ENCODE measurements around the gene FBLIM1. TPM values are rescaled to one million over a fixed set of nuclear protein-coding genes. Genes with fewer than 3 reads are reported as not detected.

Gene FBLIM1
- total and polyA plus RNA-seq, 3 donors from 2014 or later, result 23.3 to 52.5 (median 32.8) TPM

DNA sequence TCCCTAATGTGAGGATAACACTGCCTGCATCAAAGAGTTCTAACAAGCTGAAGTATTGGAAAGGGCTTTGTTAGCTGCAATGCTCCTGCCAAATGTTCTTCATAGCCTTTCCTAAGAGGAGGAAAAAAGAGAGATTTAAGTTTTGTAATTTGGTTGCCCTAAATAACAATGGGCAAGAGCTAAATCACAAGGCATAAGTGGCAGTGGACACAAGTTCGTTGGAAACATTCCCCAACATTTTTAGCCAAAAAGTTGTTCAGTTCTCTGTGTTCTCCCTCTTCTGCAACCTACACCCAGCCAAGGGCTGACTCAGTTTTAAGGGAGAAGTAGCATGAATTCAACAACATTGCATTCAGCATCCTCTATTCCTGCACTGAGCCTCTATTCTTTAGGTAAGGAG lies 51.5 kb downstream of the FBLIM1 start:
- TF ChIP-seq, protein P1, sequence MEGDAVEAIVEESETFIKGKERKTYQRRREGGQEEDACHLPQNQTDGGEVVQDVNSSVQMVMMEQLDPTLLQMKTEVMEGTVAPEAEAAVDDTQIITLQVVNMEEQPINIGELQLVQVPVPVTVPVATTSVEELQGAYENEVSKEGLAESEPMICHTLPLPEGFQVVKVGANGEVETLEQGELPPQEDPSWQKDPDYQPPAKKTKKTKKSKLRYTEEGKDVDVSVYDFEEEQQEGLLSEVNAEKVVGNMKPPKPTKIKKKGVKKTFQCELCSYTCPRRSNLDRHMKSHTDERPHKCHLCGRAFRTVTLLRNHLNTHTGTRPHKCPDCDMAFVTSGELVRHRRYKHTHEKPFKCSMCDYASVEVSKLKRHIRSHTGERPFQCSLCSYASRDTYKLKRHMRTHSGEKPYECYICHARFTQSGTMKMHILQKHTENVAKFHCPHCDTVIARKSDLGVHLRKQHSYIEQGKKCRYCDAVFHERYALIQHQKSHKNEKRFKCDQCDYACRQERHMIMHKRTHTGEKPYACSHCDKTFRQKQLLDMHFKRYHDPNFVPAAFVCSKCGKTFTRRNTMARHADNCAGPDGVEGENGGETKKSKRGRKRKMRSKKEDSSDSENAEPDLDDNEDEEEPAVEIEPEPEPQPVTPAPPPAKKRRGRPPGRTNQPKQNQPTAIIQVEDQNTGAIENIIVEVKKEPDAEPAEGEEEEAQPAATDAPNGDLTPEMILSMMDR (IDR thresholded peaks at IDR 0.05), result no peak
- no peak for TF ChIP-seq POLR2A (IDR thresholded peaks at IDR 0.05)
- Histone ChIP-seq H3K4me1 (peaks cover 5% of the 10 kb centered on the region), H3K27me3 (no peaks in the 10 kb centered on the region), H3K4me3 (no peak overlapping the region), H3K36me3 (ENCODE audit: low read depth, missing control alignments) (no peaks in the 10 kb centered on the region), H3K9me3 (no peaks in the 10 kb centered on the region), H3K27ac (peak overlapping the region in 1 of 2 donors; percentile 48)
- no peak for DNase-seq
- intact Hi-C loops (cut with DNase I; ENCODE audit: low total_unique reads), result no loop called here
- WGBS, 2 donors, result 45 to 50% methylated on average over 1 of the region's 1 CpG

DNA sequence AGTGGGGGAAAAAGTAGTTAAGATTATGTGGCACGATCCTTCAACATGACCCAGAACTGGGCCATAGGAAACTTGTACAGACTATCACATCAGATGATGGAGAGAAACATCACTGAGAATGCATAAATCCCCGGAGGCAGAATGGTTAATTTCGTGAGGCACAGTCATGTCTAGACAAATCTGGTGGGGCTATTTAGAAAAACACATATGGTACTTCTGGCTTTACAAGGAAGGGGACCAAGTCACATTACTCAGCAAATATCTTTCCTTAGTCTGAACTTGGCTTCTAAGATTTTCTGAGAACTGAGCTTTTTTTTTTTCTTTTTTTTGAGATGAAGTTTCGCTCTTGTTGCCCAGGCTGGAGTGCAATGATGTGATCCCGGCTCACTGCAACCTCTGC lies 58.1 kb downstream of the FBLIM1 start:
- no peak for DNase-seq
- Histone ChIP-seq H3K27ac (no peak overlapping the region), H3K4me3 (no peak overlapping the region), H3K27me3 (no peaks in the 10 kb centered on the region), H3K36me3 (ENCODE audit: low read depth, missing control alignments) (no peaks in the 10 kb centered on the region), H3K4me1 (peaks cover 5% of the 10 kb centered on the region), H3K9me3 (no peaks in the 10 kb centered on the region)
- intact Hi-C loops (cut with DNase I; ENCODE audit: low total_unique reads), result no loop called here
- 70 to 85% methylated on average over 5 of the region's 5 CpGs for WGBS, 2 donors
- no peak for TF ChIP-seq POLR2A (IDR thresholded peaks at IDR 0.05)
- TF ChIP-seq, protein P1 (IDR thresholded peaks at IDR 0.05), result no peak

DNA sequence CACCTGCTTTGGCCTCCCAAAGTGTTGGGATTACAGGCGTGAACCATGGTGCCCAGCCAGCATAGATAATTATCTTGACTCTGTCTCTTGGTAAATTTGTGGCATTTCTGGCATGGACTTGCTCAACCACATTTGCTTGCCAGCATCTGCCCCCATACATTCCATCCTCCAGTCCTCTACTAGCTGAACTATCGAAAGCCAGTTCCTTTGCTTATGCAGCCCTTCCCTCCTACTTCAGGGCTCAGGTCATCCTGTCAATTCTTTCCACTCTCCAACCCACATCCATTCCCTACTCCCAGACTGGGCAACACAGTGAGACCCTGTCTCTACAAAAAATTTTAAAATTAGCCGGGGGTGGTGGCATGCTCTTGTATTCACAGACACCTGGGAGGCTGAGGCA lies 61.9 kb downstream of the FBLIM1 start:
- intact Hi-C loops (cut with DNase I; ENCODE audit: low total_unique reads), result no loop called here
- WGBS, 2 donors, result 93 to 97% methylated on average over 3 of the region's 3 CpGs

DNA sequence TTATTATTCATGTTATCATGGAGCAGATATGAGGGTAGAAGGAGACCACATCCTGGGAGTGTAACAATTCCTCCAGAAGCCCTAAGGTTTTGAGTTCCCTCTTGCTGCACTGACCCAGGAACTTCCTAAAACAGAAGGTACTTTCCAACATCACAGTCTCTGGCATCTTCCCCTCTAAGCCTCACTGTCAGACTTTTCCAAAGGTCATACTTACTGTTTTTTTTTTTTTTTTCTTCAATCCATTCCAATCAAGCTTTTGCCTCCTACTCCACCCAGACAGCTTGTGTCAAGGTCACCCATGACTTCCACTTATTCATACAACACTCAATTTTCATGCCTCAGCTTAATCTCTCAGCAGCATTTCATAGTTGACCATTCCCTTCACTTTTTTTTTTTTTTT lies 67.2 kb downstream of the FBLIM1 start:
- peak overlapping the region in 1 of 2 donors; percentile 14 for H3K27ac ChIP-seq

More for the DNA sequence above, 61.9 kb downstream of the FBLIM1 start:
- Histone ChIP-seq H3K9me3 (no peaks in the 10 kb centered on the region), H3K4me3 (no peak overlapping the region), H3K27me3 (no peaks in the 10 kb centered on the region), H3K36me3 (ENCODE audit: low read depth, missing control alignments) (no peaks in the 10 kb centered on the region), H3K4me1 (peaks cover 7% of the 10 kb centered on the region), H3K27ac (no peak overlapping the region)
- TF ChIP-seq POLR2A (IDR thresholded peaks at IDR 0.05), result no peak
- TF ChIP-seq, protein P1 (IDR thresholded peaks at IDR 0.05), result no peak
- no peak for DNase-seq

More for the DNA sequence above, 67.2 kb downstream of the FBLIM1 start:
- Histone ChIP-seq H3K27me3 (no peaks in the 10 kb centered on the region), H3K4me1 (peaks cover 16% of the 10 kb centered on the region), H3K4me3 (no peak overlapping the region), H3K36me3 (ENCODE audit: low read depth, missing control alignments) (no peaks in the 10 kb centered on the region), H3K9me3 (no peaks in the 10 kb centered on the region)
- intact Hi-C loops (cut with DNase I; ENCODE audit: low total_unique reads), result no loop called here
- DNase-seq, result no peak
- TF ChIP-seq POLR2A (IDR thresholded peaks at IDR 0.05), result no peak
- TF ChIP-seq, protein P1 (IDR thresholded peaks at IDR 0.05), result no peak

Measured in testis (tissue), 3 donors.